HL-60 (cell line): ENCODE data around the gene PLEKHA8.

Source experiments
- POLR2AphosphoS5 ChIP-seq: IDR thresholded peaks from 2 replicates; pipeline ENCODE4 v1.6.1; 2012; ENCODE audit warnings: low read depth
- TF ChIP-seq, protein P1 (sequence below): IDR thresholded peaks from one replicate; pipeline ENCODE4 v1.5.1; 2011; ENCODE audit warnings: low read length, control low read depth, inconsistent platforms; ENCODE audit not compliant: insufficient read depth
- TF ChIP-seq, protein P2 (sequence below): IDR thresholded peaks from 2 replicates; pipeline ENCODE4 v1.6.1; 2012; ENCODE audit warnings: low read depth; ENCODE audit not compliant: insufficient replicate concordance

DNA sequence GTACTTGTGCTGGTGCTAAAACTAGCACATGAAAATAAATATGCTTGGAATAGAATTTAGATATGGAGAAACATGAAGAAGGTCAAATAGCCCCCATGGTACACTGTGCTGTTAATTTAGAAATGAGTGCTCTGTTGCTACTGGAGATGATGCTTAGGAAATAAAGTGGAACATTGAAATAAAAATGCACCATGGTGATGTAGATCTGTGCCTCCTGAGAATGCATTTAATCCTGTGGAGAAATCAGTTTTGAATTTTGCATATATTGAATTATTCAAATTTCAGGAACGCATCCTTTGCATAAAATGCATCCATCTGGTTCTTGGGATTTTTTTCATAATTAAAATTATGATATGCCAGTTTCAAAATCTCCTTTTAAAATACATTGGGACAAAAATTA lies 44.5 kb downstream of the PLEKHA8 start:
- TF ChIP-seq, protein P1, sequence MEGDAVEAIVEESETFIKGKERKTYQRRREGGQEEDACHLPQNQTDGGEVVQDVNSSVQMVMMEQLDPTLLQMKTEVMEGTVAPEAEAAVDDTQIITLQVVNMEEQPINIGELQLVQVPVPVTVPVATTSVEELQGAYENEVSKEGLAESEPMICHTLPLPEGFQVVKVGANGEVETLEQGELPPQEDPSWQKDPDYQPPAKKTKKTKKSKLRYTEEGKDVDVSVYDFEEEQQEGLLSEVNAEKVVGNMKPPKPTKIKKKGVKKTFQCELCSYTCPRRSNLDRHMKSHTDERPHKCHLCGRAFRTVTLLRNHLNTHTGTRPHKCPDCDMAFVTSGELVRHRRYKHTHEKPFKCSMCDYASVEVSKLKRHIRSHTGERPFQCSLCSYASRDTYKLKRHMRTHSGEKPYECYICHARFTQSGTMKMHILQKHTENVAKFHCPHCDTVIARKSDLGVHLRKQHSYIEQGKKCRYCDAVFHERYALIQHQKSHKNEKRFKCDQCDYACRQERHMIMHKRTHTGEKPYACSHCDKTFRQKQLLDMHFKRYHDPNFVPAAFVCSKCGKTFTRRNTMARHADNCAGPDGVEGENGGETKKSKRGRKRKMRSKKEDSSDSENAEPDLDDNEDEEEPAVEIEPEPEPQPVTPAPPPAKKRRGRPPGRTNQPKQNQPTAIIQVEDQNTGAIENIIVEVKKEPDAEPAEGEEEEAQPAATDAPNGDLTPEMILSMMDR = no peak
- TF ChIP-seq POLR2AphosphoS5 = no peak
- TF ChIP-seq, protein P2, sequence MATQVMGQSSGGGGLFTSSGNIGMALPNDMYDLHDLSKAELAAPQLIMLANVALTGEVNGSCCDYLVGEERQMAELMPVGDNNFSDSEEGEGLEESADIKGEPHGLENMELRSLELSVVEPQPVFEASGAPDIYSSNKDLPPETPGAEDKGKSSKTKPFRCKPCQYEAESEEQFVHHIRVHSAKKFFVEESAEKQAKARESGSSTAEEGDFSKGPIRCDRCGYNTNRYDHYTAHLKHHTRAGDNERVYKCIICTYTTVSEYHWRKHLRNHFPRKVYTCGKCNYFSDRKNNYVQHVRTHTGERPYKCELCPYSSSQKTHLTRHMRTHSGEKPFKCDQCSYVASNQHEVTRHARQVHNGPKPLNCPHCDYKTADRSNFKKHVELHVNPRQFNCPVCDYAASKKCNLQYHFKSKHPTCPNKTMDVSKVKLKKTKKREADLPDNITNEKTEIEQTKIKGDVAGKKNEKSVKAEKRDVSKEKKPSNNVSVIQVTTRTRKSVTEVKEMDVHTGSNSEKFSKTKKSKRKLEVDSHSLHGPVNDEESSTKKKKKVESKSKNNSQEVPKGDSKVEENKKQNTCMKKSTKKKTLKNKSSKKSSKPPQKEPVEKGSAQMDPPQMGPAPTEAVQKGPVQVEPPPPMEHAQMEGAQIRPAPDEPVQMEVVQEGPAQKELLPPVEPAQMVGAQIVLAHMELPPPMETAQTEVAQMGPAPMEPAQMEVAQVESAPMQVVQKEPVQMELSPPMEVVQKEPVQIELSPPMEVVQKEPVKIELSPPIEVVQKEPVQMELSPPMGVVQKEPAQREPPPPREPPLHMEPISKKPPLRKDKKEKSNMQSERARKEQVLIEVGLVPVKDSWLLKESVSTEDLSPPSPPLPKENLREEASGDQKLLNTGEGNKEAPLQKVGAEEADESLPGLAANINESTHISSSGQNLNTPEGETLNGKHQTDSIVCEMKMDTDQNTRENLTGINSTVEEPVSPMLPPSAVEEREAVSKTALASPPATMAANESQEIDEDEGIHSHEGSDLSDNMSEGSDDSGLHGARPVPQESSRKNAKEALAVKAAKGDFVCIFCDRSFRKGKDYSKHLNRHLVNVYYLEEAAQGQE = no peak
